ENCODE measurements around the gene PLCH1. TPM values are rescaled to one million over a fixed set of nuclear protein-coding genes. Genes with fewer than 3 reads are reported as not detected.

The PLCH1 gene
- total and polyA plus RNA-seq, 4 donors = 0.03 to 1.0 (median 0.22) TPM

GRCh38 chr3:155442072-155442471 lies 302.8 kb downstream of the PLCH1 start:
- Histone ChIP-seq H3K9me3 (ENCODE audit: control insufficient read depth in 4 of 4, low read length in 3 of 4) (no peaks in the 10 kb centered on the region), H3K4me3 (ENCODE audit: low read depth in 1 of 3, low read length in 3 of 3) (no peak overlapping the region), H3K27me3 (ENCODE audit: control insufficient read depth in 4 of 4, insufficient read depth in 4 of 4, low read length in 3 of 4) (no peaks in the 10 kb centered on the region), H3K4me1 (ENCODE audit: control insufficient read depth in 4 of 4, insufficient read depth in 4 of 4, low read length in 3 of 4) (no peaks in the 10 kb centered on the region), H3K9ac (ENCODE audit: low read depth in 1 of 2, low read length in 2 of 2) (no peak overlapping the region), H3K27ac (ENCODE audit: low read depth in 1 of 2, low read length in 2 of 2) (no peak overlapping the region), H3K36me3 (ENCODE audit: control insufficient read depth in 4 of 4, insufficient read depth in 3 of 4, low read depth in 1 of 4, low read length in 3 of 4) (no peaks in the 10 kb centered on the region)
- no peak for DNase-seq (ENCODE audit: low spot score)
- TF ChIP-seq RXRA (IDR thresholded peaks at IDR 0.05) (no peak), ATF3 (IDR thresholded peaks at IDR 0.05) (no peak), YY1 (IDR thresholded peaks at IDR 0.05) (no peak), REST (IDR thresholded peaks at IDR 0.05) (no peak), CTCF (IDR thresholded peaks at IDR 0.05; ENCODE audit: low read depth, low read length, missing input control) (no peak), TAF1 (conservative IDR thresholded peaks at IDR 0.05) (no peak), JUND (IDR thresholded peaks at IDR 0.05) (no peak), GABPA (IDR thresholded peaks at IDR 0.05 in 1 of 2, conservative IDR thresholded peaks at IDR 0.05 in 1 of 2) (no peak), FOXA1 (IDR thresholded peaks at IDR 0.05) (no peak)
- 88% methylated on average over 5 of the region's 5 CpGs for WGBS

GRCh38 chr3:155441506-155441905 lies 303.4 kb downstream of the PLCH1 start:
- no peaks in the 10 kb centered on the region for H3K4me1 ChIP-seq (ENCODE audit: control insufficient read depth in 4 of 4, insufficient read depth in 4 of 4, low read length in 3 of 4)
- no peak for TF ChIP-seq HNF4G (IDR thresholded peaks at IDR 0.05)
- TF ChIP-seq ZBTB33 (IDR thresholded peaks at IDR 0.05) = no peak
- no peak for TF ChIP-seq NR2F2 (IDR thresholded peaks at IDR 0.05)
- no peak for TF ChIP-seq ATF3 (IDR thresholded peaks at IDR 0.05)
- no peak for TF ChIP-seq REST (IDR thresholded peaks at IDR 0.05)
- no peak for TF ChIP-seq TAF1 (conservative IDR thresholded peaks at IDR 0.05)
- no peak for TF ChIP-seq MAX (IDR thresholded peaks at IDR 0.05)
- TF ChIP-seq FOXA1 (IDR thresholded peaks at IDR 0.05) = no peak
- TF ChIP-seq EGR1 (IDR thresholded peaks at IDR 0.05; ENCODE audit: low read depth in 2 of 2) = no peak
- no peak for TF ChIP-seq CTCF (IDR thresholded peaks at IDR 0.05; ENCODE audit: low read depth, low read length, missing input control)
- TF ChIP-seq SP1 (IDR thresholded peaks at IDR 0.05) = no peak
- no peak for TF ChIP-seq RXRA (IDR thresholded peaks at IDR 0.05)
- TF ChIP-seq FOXA2 (IDR thresholded peaks at IDR 0.05) = no peak
- TF ChIP-seq RAD21 (IDR thresholded peaks at IDR 0.05) = no peak
- no peak overlapping the region for H3K4me3 ChIP-seq (ENCODE audit: low read depth in 1 of 3, low read length in 3 of 3)
- no peaks in the 10 kb centered on the region for H3K36me3 ChIP-seq (ENCODE audit: control insufficient read depth in 4 of 4, insufficient read depth in 3 of 4, low read depth in 1 of 4, low read length in 3 of 4)
- H3K27me3 ChIP-seq (ENCODE audit: control insufficient read depth in 4 of 4, insufficient read depth in 4 of 4, low read length in 3 of 4) = no peaks in the 10 kb centered on the region
- H3K27ac ChIP-seq (ENCODE audit: low read depth in 1 of 2, low read length in 2 of 2) = no peak overlapping the region
- no peaks in the 10 kb centered on the region for H3K9me3 ChIP-seq (ENCODE audit: control insufficient read depth in 4 of 4, low read length in 3 of 4)
- 87% methylated on average over 1 of the region's 1 CpG for WGBS
- DNase-seq (ENCODE audit: low spot score) = no peak
- H3K9ac ChIP-seq (ENCODE audit: low read depth in 1 of 2, low read length in 2 of 2) = no peak overlapping the region
